ENCODE measurements around the gene KDM4B. TPM values are rescaled to one million over a fixed set of nuclear protein-coding genes. Genes with fewer than 3 reads are reported as not detected.

KDM4B gene
- total and polyA plus RNA-seq, 2 donors from 2014 or later, result 6.6 to 35.7 TPM

DNA sequence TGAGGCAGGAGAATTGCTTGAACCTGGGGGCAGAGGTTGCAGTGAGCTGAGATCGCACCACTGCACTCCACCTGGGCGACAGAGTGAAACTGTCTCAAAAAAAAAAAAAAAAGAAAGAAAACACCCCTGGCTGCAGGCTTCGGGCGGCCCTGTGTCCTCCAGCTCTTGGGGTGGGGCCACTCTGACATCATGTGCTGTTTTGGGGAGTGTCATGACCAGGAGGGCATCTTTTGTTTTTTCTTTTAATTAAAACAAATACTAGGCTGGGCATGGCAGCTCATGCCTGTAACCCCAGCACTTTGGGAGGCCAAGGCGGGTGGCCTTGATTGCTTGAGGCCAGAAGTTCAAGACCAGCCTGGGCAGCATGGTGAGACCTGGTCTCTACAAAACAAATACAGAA, 52.1 kb downstream of the KDM4B start:
- no peaks in the 10 kb centered on the region for H3K9me3 ChIP-seq (ENCODE audit: control insufficient read depth in 2 of 3, insufficient read depth in 1 of 3, low read length in 3 of 3)
- H3K27me3 ChIP-seq (ENCODE audit: control insufficient read depth, insufficient read depth, low read length), result no peaks in the 10 kb centered on the region
- no peak for DNase-seq
- TF ChIP-seq, protein P1, sequence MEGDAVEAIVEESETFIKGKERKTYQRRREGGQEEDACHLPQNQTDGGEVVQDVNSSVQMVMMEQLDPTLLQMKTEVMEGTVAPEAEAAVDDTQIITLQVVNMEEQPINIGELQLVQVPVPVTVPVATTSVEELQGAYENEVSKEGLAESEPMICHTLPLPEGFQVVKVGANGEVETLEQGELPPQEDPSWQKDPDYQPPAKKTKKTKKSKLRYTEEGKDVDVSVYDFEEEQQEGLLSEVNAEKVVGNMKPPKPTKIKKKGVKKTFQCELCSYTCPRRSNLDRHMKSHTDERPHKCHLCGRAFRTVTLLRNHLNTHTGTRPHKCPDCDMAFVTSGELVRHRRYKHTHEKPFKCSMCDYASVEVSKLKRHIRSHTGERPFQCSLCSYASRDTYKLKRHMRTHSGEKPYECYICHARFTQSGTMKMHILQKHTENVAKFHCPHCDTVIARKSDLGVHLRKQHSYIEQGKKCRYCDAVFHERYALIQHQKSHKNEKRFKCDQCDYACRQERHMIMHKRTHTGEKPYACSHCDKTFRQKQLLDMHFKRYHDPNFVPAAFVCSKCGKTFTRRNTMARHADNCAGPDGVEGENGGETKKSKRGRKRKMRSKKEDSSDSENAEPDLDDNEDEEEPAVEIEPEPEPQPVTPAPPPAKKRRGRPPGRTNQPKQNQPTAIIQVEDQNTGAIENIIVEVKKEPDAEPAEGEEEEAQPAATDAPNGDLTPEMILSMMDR (IDR thresholded peaks at IDR 0.05; ENCODE audit: borderline replicate concordance, extremely low read depth, insufficient read depth), result no peak
- FAIRE-seq, result no peak
- intact Hi-C loops (cut with DNase I), result loop anchor here (10.0 kb wide), 1 partner anchor 216 kb away; no protein-coding TSS in a partner anchor
- H3K4me1 ChIP-seq (ENCODE audit: control insufficient read depth in 2 of 3, insufficient read depth in 2 of 3, low read depth in 1 of 3, low read length in 3 of 3), result no peaks in the 10 kb centered on the region
- no peak overlapping the region for H3K4me3 ChIP-seq (ENCODE audit: low read length in 3 of 3)
- H3K27ac ChIP-seq (ENCODE audit: low read depth in 2 of 2, low read length in 2 of 2), result no peak overlapping the region
- peaks cover 2 to 9% (median 2%) of the 10 kb centered on the region in 3 donors for H3K36me3 ChIP-seq (ENCODE audit: control insufficient read depth in 2 of 3, insufficient read depth in 3 of 3, low read length in 3 of 3)
- no peak overlapping the region for H3K9ac ChIP-seq (ENCODE audit: low read length in 3 of 3)

DNA sequence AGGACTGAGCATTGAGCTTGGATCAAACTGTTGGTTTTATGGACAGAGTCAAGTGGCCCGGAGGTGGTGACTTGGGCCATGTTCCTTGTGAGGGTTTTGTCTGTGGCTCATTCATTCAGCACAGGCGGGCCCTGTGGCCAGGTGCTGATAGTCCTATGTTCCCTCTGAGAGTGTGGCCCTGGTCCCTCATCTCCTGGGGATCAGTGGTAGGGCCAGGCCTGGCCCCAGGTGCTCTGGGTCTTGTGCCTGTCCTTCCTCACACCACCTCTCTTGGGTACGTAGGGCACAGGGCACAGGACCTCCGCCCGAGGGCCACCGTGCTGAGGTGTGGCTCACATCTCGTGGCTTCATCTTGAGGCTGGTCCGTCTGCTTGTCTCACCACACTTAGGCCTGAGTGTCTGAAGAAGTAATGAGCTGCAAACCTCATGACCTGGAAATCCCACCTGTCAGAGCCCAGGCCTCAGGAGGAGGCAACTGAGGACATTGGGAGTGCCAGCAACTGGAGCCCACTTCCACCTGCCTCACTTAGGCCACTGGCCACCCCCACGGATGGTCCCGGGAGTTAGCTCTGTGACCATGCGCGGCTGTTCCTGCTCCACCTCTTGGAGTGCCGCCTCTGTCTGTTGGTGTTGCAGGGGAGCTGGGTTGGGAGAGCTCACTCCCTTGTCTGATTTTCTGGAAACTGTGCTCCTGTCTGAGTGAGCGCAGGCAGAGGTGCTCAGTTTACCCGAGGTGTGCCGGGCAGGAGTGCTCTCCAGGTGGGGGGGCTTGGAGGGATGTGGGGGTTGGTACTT, 53.4 kb downstream of the KDM4B start:
- no peaks in the 10 kb centered on the region for H3K9me3 ChIP-seq (ENCODE audit: control insufficient read depth in 2 of 3, insufficient read depth in 1 of 3, low read length in 3 of 3)
- no peak overlapping the region for H3K4me3 ChIP-seq (ENCODE audit: low read length in 3 of 3)
- intact Hi-C loops (cut with DNase I), result loop anchor here (10.0 kb wide), 1 partner anchor 217 kb away; no protein-coding TSS in a partner anchor
- no peak for DNase-seq
- H3K9ac ChIP-seq (ENCODE audit: low read length in 3 of 3), result no peak overlapping the region
- TF ChIP-seq, protein P1 (IDR thresholded peaks at IDR 0.05; ENCODE audit: borderline replicate concordance, extremely low read depth, insufficient read depth), result no peak
- H3K36me3 ChIP-seq (ENCODE audit: control insufficient read depth in 2 of 3, insufficient read depth in 3 of 3, low read length in 3 of 3), result peaks cover 2 to 4% (median 2%) of the 10 kb centered on the region in 3 donors
- H3K4me1 ChIP-seq (ENCODE audit: control insufficient read depth in 2 of 3, insufficient read depth in 2 of 3, low read depth in 1 of 3, low read length in 3 of 3), result no peaks in the 10 kb centered on the region
- H3K27me3 ChIP-seq (ENCODE audit: control insufficient read depth, insufficient read depth, low read length), result no peaks in the 10 kb centered on the region
- no peak overlapping the region for H3K27ac ChIP-seq (ENCODE audit: low read depth in 2 of 2, low read length in 2 of 2)
- FAIRE-seq, result no peak

DNA sequence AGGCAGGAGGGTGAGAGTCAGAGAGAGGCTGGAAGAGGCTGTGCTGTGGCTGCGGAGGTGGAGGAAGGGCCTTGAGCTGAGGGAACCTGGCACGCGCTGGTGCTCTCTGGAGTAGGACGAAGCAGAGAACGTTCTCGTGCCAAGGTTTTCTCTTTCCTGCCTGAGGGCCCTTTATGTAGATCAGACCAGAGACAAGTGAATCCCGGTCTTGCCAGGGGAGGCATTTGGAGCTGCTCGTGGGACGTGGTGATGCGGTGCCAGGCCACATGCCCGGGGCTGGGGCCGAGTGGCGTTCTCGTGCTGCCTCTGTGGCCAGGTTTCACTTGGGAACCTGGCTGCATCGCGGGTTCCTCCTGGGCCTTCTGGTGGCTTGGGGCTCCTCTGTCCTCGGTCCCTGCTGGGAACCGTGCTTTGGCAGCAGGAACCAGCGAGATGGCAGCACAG, 54.2 kb downstream of the KDM4B start:
- Histone ChIP-seq H3K4me1 (ENCODE audit: control insufficient read depth in 2 of 3, insufficient read depth in 2 of 3, low read depth in 1 of 3, low read length in 3 of 3) (no peaks in the 10 kb centered on the region), H3K36me3 (ENCODE audit: control insufficient read depth in 2 of 3, insufficient read depth in 3 of 3, low read length in 3 of 3) (peaks cover 2 to 4% (median 2%) of the 10 kb centered on the region in 3 donors), H3K27ac (ENCODE audit: low read depth in 2 of 2, low read length in 2 of 2) (no peak overlapping the region), H3K4me3 (ENCODE audit: low read length in 3 of 3) (no peak overlapping the region), H3K9ac (ENCODE audit: low read length in 3 of 3) (no peak overlapping the region), H3K27me3 (ENCODE audit: control insufficient read depth, insufficient read depth, low read length) (no peaks in the 10 kb centered on the region), H3K9me3 (ENCODE audit: control insufficient read depth in 2 of 3, insufficient read depth in 1 of 3, low read length in 3 of 3) (no peaks in the 10 kb centered on the region)
- FAIRE-seq (no peak), DNase-seq (no peak)
- intact Hi-C loops (cut with DNase I), result loop anchor here (10.0 kb wide), 1 partner anchor 218 kb away; no protein-coding TSS in a partner anchor
- TF ChIP-seq, protein P1 (IDR thresholded peaks at IDR 0.05; ENCODE audit: borderline replicate concordance, extremely low read depth, insufficient read depth), result no peak
